ENCODE measurements around the gene TMEM255A.

Gene TMEM255A

GRCh38 chrX:120274958-120275357 is 36.3 kb downstream of the TMEM255A start:
- Histone ChIP-seq H3K4me3 (replicated peaks; ENCODE audit: insufficient read depth, low read length) (no peak overlapping the region), H3K27me3 (ENCODE audit: insufficient read depth, poor library complexity, severe bottlenecking) (peaks cover 2% of the 10 kb centered on the region), H3K27ac (replicated peaks) (no peak overlapping the region)
- DNase-seq (ENCODE audit: low read depth in 1 of 2, low spot score in 1 of 2): no peak
- no peak for TF ChIP-seq SPI1 (IDR thresholded peaks at IDR 0.05; ENCODE audit: borderline replicate concordance, low read depth)
- TF ChIP-seq CTCF (IDR thresholded peaks at IDR 0.05; ENCODE audit: insufficient read depth, low read length): no peak
- no peak for TF ChIP-seq REST (IDR thresholded peaks at IDR 0.05; ENCODE audit: insufficient replicate concordance, low read depth)
- no peak for TF ChIP-seq POLR2AphosphoS5 (IDR thresholded peaks at IDR 0.05; ENCODE audit: low read depth)
- no peak for TF ChIP-seq GABPA (IDR thresholded peaks at IDR 0.05; ENCODE audit: low read depth)

GRCh38 chrX:120274145-120274544 is 37.1 kb downstream of the TMEM255A start:
- Histone ChIP-seq H3K27ac (replicated peaks) (no peak overlapping the region), H3K27me3 (ENCODE audit: insufficient read depth, poor library complexity, severe bottlenecking) (no peaks in the 10 kb centered on the region), H3K4me3 (replicated peaks; ENCODE audit: insufficient read depth, low read length) (no peak overlapping the region)
- no peak for DNase-seq (ENCODE audit: low read depth in 1 of 2, low spot score in 1 of 2)
- no peak for TF ChIP-seq REST (IDR thresholded peaks at IDR 0.05; ENCODE audit: insufficient replicate concordance, low read depth)
- no peak for TF ChIP-seq SPI1 (IDR thresholded peaks at IDR 0.05; ENCODE audit: borderline replicate concordance, low read depth)
- no peak for TF ChIP-seq POLR2AphosphoS5 (IDR thresholded peaks at IDR 0.05; ENCODE audit: low read depth)
- no peak for TF ChIP-seq CTCF (IDR thresholded peaks at IDR 0.05; ENCODE audit: insufficient read depth, low read length)
- TF ChIP-seq GABPA (IDR thresholded peaks at IDR 0.05; ENCODE audit: low read depth): no peak

- no peak for TF ChIP-seq REST (IDR thresholded peaks at IDR 0.05; ENCODE audit: insufficient replicate concordance, low read depth)
- DNase-seq (ENCODE audit: low read depth in 1 of 2, low spot score in 1 of 2): no peak
- no peaks in the 10 kb centered on the region for H3K27me3 ChIP-seq (ENCODE audit: insufficient read depth, poor library complexity, severe bottlenecking)
- H3K4me3 ChIP-seq (replicated peaks; ENCODE audit: insufficient read depth, low read length): no peak overlapping the region
- no peak overlapping the region for H3K27ac ChIP-seq (replicated peaks)
Observed at GRCh38 chrX:120271218-120271617, 40.0 kb downstream of the TMEM255A start.

GRCh38 chrX:120270567-120270966 is 40.7 kb downstream of the TMEM255A start:
- H3K4me3 ChIP-seq (replicated peaks; ENCODE audit: insufficient read depth, low read length): no peak overlapping the region
- H3K27me3 ChIP-seq (ENCODE audit: insufficient read depth, poor library complexity, severe bottlenecking): no peaks in the 10 kb centered on the region
- TF ChIP-seq POLR2AphosphoS5 (IDR thresholded peaks at IDR 0.05; ENCODE audit: low read depth): no peak
- no peak for TF ChIP-seq REST (IDR thresholded peaks at IDR 0.05; ENCODE audit: insufficient replicate concordance, low read depth)
- no peak for TF ChIP-seq CTCF (IDR thresholded peaks at IDR 0.05; ENCODE audit: insufficient read depth, low read length)
- no peak overlapping the region for H3K27ac ChIP-seq (replicated peaks)
- no peak for DNase-seq (ENCODE audit: low read depth in 1 of 2, low spot score in 1 of 2)
